Body of pancreas (tissue), 4 donors: ENCODE measurements around the gene CRX. TPM values are rescaled to one million over a fixed set of nuclear protein-coding genes. Genes with fewer than 3 reads are reported as not detected.

ENCODE experiments used
- ATAC-seq: fragments of 150-250 bp; one replicate; pipeline ENCODE4 v1.9.1; 2016
- DNase-seq, 4 donors: peaks; one replicate each; pipeline ENCODE4 v3.0.0-alpha.2; 2019
- H3K27ac ChIP-seq, 4 donors: fragments of 200-600 bp; sonication (generic); 1 replicate in 3 of 4; 2 replicates in 1 of 4; pipeline versions ENCODE4 v1.5.1 to v1.6.1; 2016 to 2019; ENCODE audit warnings: mild to moderate bottlenecking in 1 of 4, mixed read lengths in 1 of 4, moderate library complexity in 1 of 4
- H3K27me3 ChIP-seq, 2 donors: fragments of 200-600 bp; sonication (generic); one replicate each; pipeline ENCODE4 v1.6.0; 2016; ENCODE audit warnings: mild to moderate bottlenecking in 1 of 2
- H3K36me3 ChIP-seq, 2 donors: fragments of 200-600 bp; sonication (generic); replicated peaks in 1 of 2; 2 replicates each; pipeline ENCODE4 v1.5.1; 2016; ENCODE audit warnings: low read depth in 2 of 2; ENCODE audit not compliant: insufficient read depth in 1 of 2
- H3K4me1 ChIP-seq: fragments of 200-600 bp; sonication (generic); one replicate; pipeline ENCODE4 v1.6.0; 2016
- H3K4me3 ChIP-seq, 2 donors: fragments of 200-600 bp; sonication (generic); 1 replicate in 1 of 2; 2 replicates in 1 of 2; pipeline ENCODE4 v1.5.1; 2016 to 2019
- H3K9me3 ChIP-seq, 3 donors: fragments of 200-600 bp; sonication (generic); 1 replicate in 2 of 3; 2 replicates in 1 of 3; pipeline ENCODE4 v1.5.1; 2016
- CTCF ChIP-seq, 7 experiments: fragments of 450-650 bp in 4 of 7; fragments of 200-600 bp in 3 of 7; sonication (generic) in 3 of 7; IDR thresholded peaks; one replicate each; pipeline ENCODE4 v1.5.1; 2016 to 2019; ENCODE audit warnings: antibody characterized with exemption in 7 of 7
- POLR2A ChIP-seq, 3 donors: fragments of 450-650 bp; IDR thresholded peaks; one replicate each; pipeline ENCODE4 v1.6.1; 2016; ENCODE audit warnings: antibody characterized with exemption in 3 of 3, mild to moderate bottlenecking in 2 of 3
- WGBS, 2 donors: methylation state at CpG; one replicate each; pipeline ENCODE4 v1.1.5; 2017; 5-methylcytosine and 5-hydroxymethylcytosine counted together
- intact Hi-C: fragments of 100-400 bp; cut with DNase I; formaldehyde crosslinking; loops from one replicate; pipeline ENCODE4 v1.15.1; 2023
- total RNA-seq, 2 donors: library from RNA; depleted of rRNA; stranded (reverse); fragments of >200 nt; gene quantifications; one replicate each; pipeline ENCODE4 v1.1.0, GENCODE V29; 2016

The CRX gene
- total RNA-seq, 2 donors from 2014 or later: not detected

- Histone ChIP-seq H3K4me3 (no peak overlapping the region), H3K4me1 (no peaks in the 10 kb centered on the region), H3K27ac (no peak overlapping the region), H3K27me3 (no peaks in the 10 kb centered on the region), H3K36me3 (no peaks in the 10 kb centered on the region), H3K9me3 (no peaks in the 10 kb centered on the region)
- ATAC-seq (no peak), DNase-seq (no peak)
- 15 to 18% methylated on average over 10 of the region's 10 CpGs for WGBS, 2 donors
- intact Hi-C loops: no loop called here
- TF ChIP-seq POLR2A (IDR thresholded peaks at IDR 0.05) (no peak), CTCF (IDR thresholded peaks at IDR 0.05) (no peak)
Measured at GRCh38 chr19:47839913-47840312, 18.2 kb downstream of the CRX start.

GRCh38 chr19:47842941-47843340 lies 21.2 kb downstream of the CRX start:
- no peaks in the 10 kb centered on the region for H3K9me3 ChIP-seq
- no peak overlapping the region for H3K4me3 ChIP-seq
- ATAC-seq (no peak), DNase-seq (no peak)
- intact Hi-C loops: no loop called here
- no peaks in the 10 kb centered on the region for H3K4me1 ChIP-seq
- no peak overlapping the region for H3K27ac ChIP-seq
- no peaks in the 10 kb centered on the region for H3K36me3 ChIP-seq
- 30 to 48% methylated on average over 5 of the region's 5 CpGs for WGBS, 2 donors
- TF ChIP-seq CTCF (IDR thresholded peaks at IDR 0.05): no peak
- no peak for TF ChIP-seq POLR2A (IDR thresholded peaks at IDR 0.05)
- no peaks in the 10 kb centered on the region for H3K27me3 ChIP-seq

GRCh38 chr19:47848425-47848822 lies 26.7 kb downstream of the CRX start:
- Histone ChIP-seq H3K36me3 (no peaks in the 10 kb centered on the region), H3K27ac (no peak overlapping the region), H3K4me3 (no peak overlapping the region), H3K4me1 (peaks cover 5% of the 10 kb centered on the region), H3K27me3 (peaks cover 0 to 5% of the 10 kb centered on the region in 2 donors), H3K9me3 (no peaks in the 10 kb centered on the region)
- DNase-seq (no peak), ATAC-seq (no peak)
- no peak for TF ChIP-seq POLR2A (IDR thresholded peaks at IDR 0.05)
- TF ChIP-seq CTCF (IDR thresholded peaks at IDR 0.05): no peak
- intact Hi-C loops: no loop called here
- 44 to 48% methylated on average over 10 of the region's 10 CpGs for whole genome bisulfite sequencing, 2 donors

GRCh38 chr19:47848823-47849473 lies 27.2 kb downstream of the CRX start:
- H3K27ac ChIP-seq: no peak overlapping the region
- intact Hi-C loops: no loop called here
- DNase-seq: peak in 3 of 4 donors; percentile 18 to 41 (median 29)
- H3K9me3 ChIP-seq: no peaks in the 10 kb centered on the region
- TF ChIP-seq POLR2A (IDR thresholded peaks at IDR 0.05) (no peak), CTCF (IDR thresholded peaks at IDR 0.05) (peak in 4 of 7 experiments; percentile 15 to 34 (median 26))
- no peaks in the 10 kb centered on the region for H3K36me3 ChIP-seq
- WGBS, 2 donors: 3 to 6% methylated on average over 17 to 22 of the region's 22 CpGs
- peaks cover 0 to 9% of the 10 kb centered on the region in 2 donors for H3K27me3 ChIP-seq
- ATAC-seq: no peak
- no peak overlapping the region for H3K4me3 ChIP-seq
- peaks cover 5% of the 10 kb centered on the region for H3K4me1 ChIP-seq

GRCh38 chr19:47853003-47853402 lies 31.3 kb downstream of the CRX start:
- peaks cover 0 to 9% of the 10 kb centered on the region in 2 donors for H3K27me3 ChIP-seq
- no peak overlapping the region for H3K4me3 ChIP-seq
- no peak for TF ChIP-seq POLR2A (IDR thresholded peaks at IDR 0.05)
- TF ChIP-seq CTCF (IDR thresholded peaks at IDR 0.05): no peak
- ATAC-seq: no peak
- 47% methylated on average over 3 to 5 of the region's 5 CpGs for WGBS, 2 donors
- H3K9me3 ChIP-seq: no peaks in the 10 kb centered on the region
- H3K4me1 ChIP-seq: peaks cover 5% of the 10 kb centered on the region
- intact Hi-C loops: no loop called here
- no peak overlapping the region for H3K27ac ChIP-seq
- no peaks in the 10 kb centered on the region for H3K36me3 ChIP-seq
- no peak for DNase-seq
